Nephron progenitor cell (in vitro differentiated cells): ENCODE measurements around the gene CRIP2.

Source experiments
- DNase-seq: peaks from one replicate; pipeline ENCODE4 v3.0.0; 2021
- H3K27ac Mint-ChIP-seq: 2 replicates; pipeline ENCODE4 v1.8.0; 2021; ENCODE audit warnings: mild to moderate bottlenecking, moderate library complexity, mixed read lengths
- H3K27me3 Mint-ChIP-seq: 2 replicates; pipeline ENCODE4 v1.8.0; 2021; ENCODE audit warnings: mild to moderate bottlenecking, low read depth, mixed read lengths; ENCODE audit not compliant: poor library complexity
- H3K36me3 Mint-ChIP-seq: 2 replicates; pipeline ENCODE4 v1.8.0; 2021; ENCODE audit warnings: low read depth, mixed read lengths
- H3K4me1 Mint-ChIP-seq: 2 replicates; pipeline ENCODE4 v1.8.0; 2021; ENCODE audit warnings: mixed read lengths
- H3K4me3 Mint-ChIP-seq: 2 replicates; pipeline ENCODE4 v1.8.0; 2021; ENCODE audit warnings: mild to moderate bottlenecking, moderate library complexity, mixed read lengths
- H3K9me3 Mint-ChIP-seq: 2 replicates; pipeline ENCODE4 v1.8.0; 2021; ENCODE audit warnings: mild to moderate bottlenecking, moderate library complexity, mixed read lengths
- CTCF ChIP-seq: fragments of 200-600 bp; sonication (generic); IDR thresholded peaks from 2 replicates; pipeline ENCODE4 v1.5.0; 2021; ENCODE audit warnings: antibody characterized with exemption

The CRIP2 gene

GRCh38 chr14:105460616-105461015 is 14.0 kb upstream of the CRIP2 start:
- Mint-ChIP-seq H3K9me3 (no peaks in the 10 kb centered on the region), H3K27me3 (peaks cover 3% of the 10 kb centered on the region), H3K36me3 (peaks cover 16% of the 10 kb centered on the region), H3K4me3 (no peak overlapping the region), H3K4me1 (peaks cover 7% of the 10 kb centered on the region), H3K27ac (no peak overlapping the region)
- no peak for DNase-seq
- no peak for TF ChIP-seq CTCF

- no peaks in the 10 kb centered on the region for H3K9me3 Mint-ChIP-seq
- peaks cover 7% of the 10 kb centered on the region for H3K4me1 Mint-ChIP-seq
- H3K27ac Mint-ChIP-seq: no peak overlapping the region
- peaks cover 14% of the 10 kb centered on the region for H3K36me3 Mint-ChIP-seq
- no peak overlapping the region for H3K4me3 Mint-ChIP-seq
- no peak for TF ChIP-seq CTCF
- no peak for DNase-seq
- peaks cover 3% of the 10 kb centered on the region for H3K27me3 Mint-ChIP-seq
These were observed 12.7 kb upstream of the CRIP2 start for GRCh38 chr14:105461903-105462302.

- H3K36me3 Mint-ChIP-seq: peaks cover 14% of the 10 kb centered on the region
- H3K27ac Mint-ChIP-seq: no peak overlapping the region
- H3K4me3 Mint-ChIP-seq: no peak overlapping the region
- H3K4me1 Mint-ChIP-seq: peaks cover 7% of the 10 kb centered on the region
- H3K27me3 Mint-ChIP-seq: peaks cover 3% of the 10 kb centered on the region
- no peaks in the 10 kb centered on the region for H3K9me3 Mint-ChIP-seq
- no peak for TF ChIP-seq CTCF
- DNase-seq: no peak
These were observed 10.1 kb upstream of the CRIP2 start for GRCh38 chr14:105464501-105464900.

GRCh38 chr14:105465209-105466031 is 9.2 kb upstream of the CRIP2 start:
- no peak for TF ChIP-seq CTCF
- H3K4me3 Mint-ChIP-seq: no peak overlapping the region
- DNase-seq: no peak
- peaks cover 14% of the 10 kb centered on the region for H3K36me3 Mint-ChIP-seq
- peaks cover 3% of the 10 kb centered on the region for H3K27me3 Mint-ChIP-seq
- H3K4me1 Mint-ChIP-seq: peaks cover 10% of the 10 kb centered on the region
- no peaks in the 10 kb centered on the region for H3K9me3 Mint-ChIP-seq
- no peak overlapping the region for H3K27ac Mint-ChIP-seq

GRCh38 chr14:105466531-105467248 is 7.9 kb upstream of the CRIP2 start:
- DNase-seq: no peak
- Mint-ChIP-seq H3K9me3 (no peaks in the 10 kb centered on the region), H3K27ac (no peak overlapping the region), H3K36me3 (peaks cover 11% of the 10 kb centered on the region), H3K27me3 (peaks cover 3% of the 10 kb centered on the region), H3K4me1 (peaks cover 11% of the 10 kb centered on the region), H3K4me3 (no peak overlapping the region)
- TF ChIP-seq CTCF: no peak
